Kidney (tissue), 14 donors: ENCODE data around the gene MLPH. TPM values are rescaled to one million over a fixed set of nuclear protein-coding genes. Genes with fewer than 3 reads are reported as not detected.

ENCODE experiments used
- DNase-seq, 5 donors: peaks; one replicate each; pipeline ENCODE4 v3.0.0-alpha.2; 2013 to 2020
- FAIRE-seq: peaks from 2 replicates; lab custom pipeline; 2012; peaks lifted over from hg19 to GRCh38; lab: Jason Lieb, UNC
- H3K27ac ChIP-seq, 2 donors: one replicate each; pipeline ENCODE4 v1.7.0; 2013; ENCODE audit warnings: low read depth in 2 of 2, low read length in 2 of 2, inconsistent platforms in 1 of 2
- H3K27me3 ChIP-seq: one replicate; pipeline ENCODE4 v1.7.1; 2013; ENCODE audit warnings: low read length, inconsistent platforms; ENCODE audit not compliant: control insufficient read depth, insufficient read depth
- H3K36me3 ChIP-seq, 3 donors: one replicate each; pipeline versions ENCODE4 v1.7.0 to v1.7.1; 2013; ENCODE audit warnings: low read length in 3 of 3, control low read depth in 1 of 3, inconsistent platforms in 1 of 3; ENCODE audit not compliant: insufficient read depth in 3 of 3, control insufficient read depth in 2 of 3
- H3K4me1 ChIP-seq, 3 donors: one replicate each; pipeline versions ENCODE4 v1.7.0 to v1.7.1; 2013; ENCODE audit warnings: low read length in 3 of 3, inconsistent platforms in 1 of 3, low read depth in 1 of 3; ENCODE audit not compliant: control insufficient read depth in 2 of 3, insufficient read depth in 2 of 3
- H3K4me3 ChIP-seq, 3 donors: one replicate each; pipeline versions ENCODE4 v1.7.0 to v1.8.1; 2013; ENCODE audit warnings: low read length in 3 of 3, control low read depth in 1 of 3, inconsistent platforms in 1 of 3
- H3K9ac ChIP-seq, 3 donors: one replicate each; pipeline versions ENCODE4 v1.7.0 to v1.7.1; 2013; ENCODE audit warnings: low read length in 3 of 3, control low read depth in 1 of 3, inconsistent platforms in 1 of 3
- H3K9me3 ChIP-seq, 3 donors: one replicate each; pipeline versions ENCODE4 v1.7.0 to v1.7.1; 2013; ENCODE audit warnings: low read length in 3 of 3, control low read depth in 1 of 3, inconsistent platforms in 1 of 3; ENCODE audit not compliant: control insufficient read depth in 2 of 3, insufficient read depth in 1 of 3
- intact Hi-C: fragments of 100-400 bp; cut with DNase I; formaldehyde crosslinking; loops from one replicate; pipeline ENCODE4 v1.11.1; 2022
- polyA plus RNA-seq: library from polyadenylated mRNA; stranded (reverse); fragments of 350-450 nt; fragmentation: Illumina TruSeq; extraction: RNeasy Lipid Tissue Mini Kit (QIAGEN cat#74804); gene quantifications from one replicate; pipeline ENCODE4 v1.2.3, GENCODE V29; 2014; ENCODE audit warnings: low read depth, low replicate concordance; ENCODE audit not compliant: insufficient read depth
- total RNA-seq: library from RNA; stranded (reverse); fragmentation: NEBNext Ultra II Directional; extraction: Animal tissue kit (Norgen Biotek cat#: 25700); gene quantifications from one replicate; pipeline ENCODE4 v1.2.1, GENCODE V29; 2021
- TF ChIP-seq, protein P1 (sequence below): IDR thresholded peaks from 3 replicates; pipeline ENCODE4 v1.5.1; 2012; ENCODE audit warnings: mild to moderate bottlenecking, moderate library complexity, borderline replicate concordance; ENCODE audit not compliant: insufficient read depth; ENCODE audit errors: extremely low read depth
- donor health status: control.
- donor health status: control.
- donor health status: control.
- donor health status: control.
- donor health status: control.
- donor health status: DM: yes; HTN: yes; CAD: no.
- donor health status: Normal renal cell carcinoma (clear cell type).

Gene MLPH
- total and polyA plus RNA-seq, 2 donors from 2014 or later: 4.6 to 9.6 TPM

GRCh38 chr2:237495521-237496117, 8.6 kb downstream of the MLPH start:
- TF ChIP-seq, protein P1, sequence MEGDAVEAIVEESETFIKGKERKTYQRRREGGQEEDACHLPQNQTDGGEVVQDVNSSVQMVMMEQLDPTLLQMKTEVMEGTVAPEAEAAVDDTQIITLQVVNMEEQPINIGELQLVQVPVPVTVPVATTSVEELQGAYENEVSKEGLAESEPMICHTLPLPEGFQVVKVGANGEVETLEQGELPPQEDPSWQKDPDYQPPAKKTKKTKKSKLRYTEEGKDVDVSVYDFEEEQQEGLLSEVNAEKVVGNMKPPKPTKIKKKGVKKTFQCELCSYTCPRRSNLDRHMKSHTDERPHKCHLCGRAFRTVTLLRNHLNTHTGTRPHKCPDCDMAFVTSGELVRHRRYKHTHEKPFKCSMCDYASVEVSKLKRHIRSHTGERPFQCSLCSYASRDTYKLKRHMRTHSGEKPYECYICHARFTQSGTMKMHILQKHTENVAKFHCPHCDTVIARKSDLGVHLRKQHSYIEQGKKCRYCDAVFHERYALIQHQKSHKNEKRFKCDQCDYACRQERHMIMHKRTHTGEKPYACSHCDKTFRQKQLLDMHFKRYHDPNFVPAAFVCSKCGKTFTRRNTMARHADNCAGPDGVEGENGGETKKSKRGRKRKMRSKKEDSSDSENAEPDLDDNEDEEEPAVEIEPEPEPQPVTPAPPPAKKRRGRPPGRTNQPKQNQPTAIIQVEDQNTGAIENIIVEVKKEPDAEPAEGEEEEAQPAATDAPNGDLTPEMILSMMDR: no peak
- Histone ChIP-seq H3K27ac (no peak overlapping the region), H3K9me3 (peaks cover 0 to 12% (median 0%) of the 10 kb centered on the region in 3 donors), H3K27me3 (no peaks in the 10 kb centered on the region), H3K9ac (no peak overlapping the region), H3K4me1 (no peaks in the 10 kb centered on the region), H3K4me3 (no peak overlapping the region), H3K36me3 (no peaks in the 10 kb centered on the region)
- DNase-seq (peak in 1 of 5 donors; percentile 59), FAIRE-seq (no peak)
- intact Hi-C loops: no loop called here

DNA sequence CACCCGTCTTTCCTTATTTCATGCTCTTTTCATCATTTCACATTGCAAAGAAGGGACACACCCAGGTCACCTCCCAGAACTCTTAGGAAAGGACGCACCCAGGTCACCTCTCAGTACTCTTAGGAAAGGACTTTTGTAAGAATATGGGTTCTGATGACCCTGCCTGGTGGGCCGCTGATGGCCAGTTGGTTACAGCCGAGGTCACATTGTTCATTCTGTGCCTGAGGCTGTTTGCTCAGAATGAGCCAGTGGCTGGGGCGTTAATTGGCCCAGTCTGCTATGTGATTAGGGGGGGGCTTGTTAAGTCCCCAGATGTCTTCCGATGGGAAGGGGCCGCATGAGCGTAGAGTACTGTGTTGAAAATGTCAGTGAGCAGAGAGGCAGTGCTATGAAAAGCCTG, 9.4 kb downstream of the MLPH start:
- TF ChIP-seq, protein P1: no peak
- Histone ChIP-seq H3K27ac (no peak overlapping the region), H3K36me3 (no peaks in the 10 kb centered on the region), H3K4me1 (no peaks in the 10 kb centered on the region), H3K4me3 (no peak overlapping the region), H3K9ac (no peak overlapping the region), H3K9me3 (peaks cover 0 to 7% (median 0%) of the 10 kb centered on the region in 3 donors), H3K27me3 (no peaks in the 10 kb centered on the region)
- intact Hi-C loops: no loop called here
- DNase-seq: peak in 1 of 5 donors; percentile 49
- FAIRE-seq: no peak

DNA sequence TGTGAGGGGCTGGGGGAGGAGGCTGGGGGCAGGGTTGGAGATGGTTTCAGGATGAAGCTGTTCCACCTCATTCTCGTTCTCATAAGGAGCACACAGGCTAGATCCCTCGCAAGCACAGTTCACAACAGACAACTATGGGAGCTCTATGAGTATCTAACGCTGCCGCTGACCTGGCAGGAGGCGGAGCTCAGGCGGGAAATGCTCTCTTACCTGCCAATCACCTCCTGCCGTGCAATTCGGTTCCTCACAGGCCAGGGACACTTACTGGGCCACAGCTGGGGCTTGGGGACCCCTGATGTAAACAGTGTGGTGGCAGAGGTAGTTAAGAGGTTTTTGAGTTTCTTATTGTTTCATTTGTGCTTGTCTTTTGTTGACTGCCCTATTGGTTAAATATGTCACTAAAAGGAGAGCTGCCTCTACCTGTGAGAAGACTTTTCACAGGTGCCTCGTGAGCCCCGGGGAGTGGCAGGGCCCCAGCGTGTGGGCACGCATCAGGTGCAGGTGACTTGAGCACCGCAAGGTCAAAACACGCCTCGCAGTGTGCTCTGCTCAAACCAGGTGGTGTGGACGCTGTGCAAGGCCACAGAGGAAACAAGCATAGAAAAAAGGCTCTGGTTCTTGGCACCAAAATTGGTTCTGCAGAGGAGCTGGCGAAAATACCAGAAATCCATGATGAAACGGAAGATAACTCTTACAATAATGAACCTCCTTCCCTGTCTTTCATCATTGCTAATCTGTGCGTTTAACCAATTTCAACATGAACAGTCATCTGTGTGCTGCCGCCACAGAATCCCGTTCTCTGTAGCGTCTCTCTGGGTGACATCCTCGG, 10.2 kb downstream of the MLPH start:
- no peak overlapping the region for H3K9ac ChIP-seq
- H3K9me3 ChIP-seq: no peaks in the 10 kb centered on the region
- FAIRE-seq: no peak
- H3K4me1 ChIP-seq: no peaks in the 10 kb centered on the region
- intact Hi-C loops: no loop called here
- H3K4me3 ChIP-seq: no peak overlapping the region
- no peaks in the 10 kb centered on the region for H3K36me3 ChIP-seq
- DNase-seq: peak in 1 of 5 donors; percentile 56
- H3K27ac ChIP-seq: no peak overlapping the region
- H3K27me3 ChIP-seq: no peaks in the 10 kb centered on the region
- TF ChIP-seq, protein P1: no peak
